ENCODE measurements around the gene TMEM272. TPM values are rescaled to one million over a fixed set of nuclear protein-coding genes. Genes with fewer than 3 reads are reported as not detected.

The TMEM272 gene
- total and polyA plus RNA-seq, 2 of the 4 experiments (the other 2 are of a cell fraction): not detected

GRCh38 chr13:51780099-51780498 lies 64.9 kb downstream of the TMEM272 start:
- WGBS, 2 experiments (ENCODE audit: extremely low coverage in 2 of 2, insufficient read length in 1 of 2): no CpG with 5 or more reads among the region's 3 CpGs
- TF ChIP-seq MXI1 (IDR thresholded peaks at IDR 0.05; ENCODE audit: borderline replicate concordance, low read depth, low read length): no peak
- no peak for TF ChIP-seq RAD21 (IDR thresholded peaks at IDR 0.05; ENCODE audit: low read length)
- TF ChIP-seq MAFK (IDR thresholded peaks at IDR 0.05; ENCODE audit: low read depth, low read length): no peak
- no peak for TF ChIP-seq RFX5 (IDR thresholded peaks at IDR 0.05; ENCODE audit: low read depth, low read length)
- TF ChIP-seq CEBPB (IDR thresholded peaks at IDR 0.05; ENCODE audit: low read depth, low read length): no peak
- Histone ChIP-seq H3K9me1 (ENCODE audit: insufficient read depth, low read length) (peaks cover 4% of the 10 kb centered on the region; the same call in 1 of the 2 replicates), H3K18ac (ENCODE audit: low read depth, low read length) (no peak overlapping the region), H3K56ac (ENCODE audit: extremely low read depth, insufficient read depth, low read length) (no peak overlapping the region), H3K23ac (ENCODE audit: low read depth, low read length) (no peak overlapping the region), H3K27me3 (ENCODE audit: control insufficient read depth, insufficient read depth, low read length) (peaks cover 4% of the 10 kb centered on the region; the same call in 1 of the 2 replicates), H4K8ac (ENCODE audit: low read depth in 2 of 2, low read length in 2 of 2) (no peak overlapping the region), H4K20me1 (ENCODE audit: insufficient read depth, low read length) (no peaks in the 10 kb centered on the region), H4K5ac (ENCODE audit: low read depth, low read length) (no peak overlapping the region), H2BK15ac (ENCODE audit: low read depth, low read length) (no peak overlapping the region), H3K4me2 (ENCODE audit: low read depth, low read length) (no peak overlapping the region), H3K14ac (replicated peaks; ENCODE audit: low read depth, low read length) (no peak overlapping the region), H3K4me3 (ENCODE audit: insufficient read depth, low read depth, low read length) (no peak overlapping the region), H3K36me3 (ENCODE audit: control insufficient read depth, insufficient read depth, low read length) (no peaks in the 10 kb centered on the region), H4K91ac (ENCODE audit: insufficient read depth, low read depth, low read length) (no peak overlapping the region), H2BK5ac (ENCODE audit: low read depth, low read length, poor library complexity, severe bottlenecking) (no peak overlapping the region), H2BK120ac (ENCODE audit: low read depth, low read length) (no peak overlapping the region), H2AK9ac (replicated peaks; ENCODE audit: low read depth, low read length, poor library complexity) (no peak overlapping the region), H3K9ac (ENCODE audit: low read depth, low read length) (no peak overlapping the region), H3K9me3 (ENCODE audit: control insufficient read depth, insufficient read depth, low read length) (no peaks in the 10 kb centered on the region), H3K79me1 (ENCODE audit: low read depth in 1 of 2, low read length in 2 of 2) (no peaks in the 10 kb centered on the region), H3K4me1 (ENCODE audit: control insufficient read depth, insufficient read depth, low read length) (no peaks in the 10 kb centered on the region), H3K4ac (ENCODE audit: low read depth, low read length) (no peak overlapping the region), H2AK5ac (ENCODE audit: low read depth, low read length) (no peak overlapping the region), H2BK20ac (ENCODE audit: low read depth, low read length) (no peak overlapping the region), H2AFZ (replicated peaks; ENCODE audit: low read length, poor library complexity) (no peak overlapping the region), H3K27ac (ENCODE audit: insufficient read depth, low read length) (no peak overlapping the region)
- BruUV-seq (replicated peaks): no TSS peak
- ChIA-PET POLR2A (ENCODE audit: unreplicated experiment) (no interaction called here), CTCF (no interaction called here)
- no peak for DNase-seq
- ATAC-seq (ENCODE audit: low read depth): no peak
- in situ Hi-C loops (cut with MboI; ENCODE audit: low sequenced_read_pairs) (no loop called here), intact Hi-C loops (cut with micrococcal nuclease) (loop anchor here (5.0 kb wide), 1 partner anchor 193 kb away; no protein-coding TSS in a partner anchor), dilution Hi-C loops (cut with HindIII; ENCODE audit: low sequenced_read_pairs, unreplicated experiment) (no loop called here)
